Left lobe of liver (tissue), 2 donors: ENCODE data around the gene RRAGC. TPM values are rescaled to one million over a fixed set of nuclear protein-coding genes. Genes with fewer than 3 reads are reported as not detected.
"Not testable (repeated sequence)": the region's sequence is repeated elsewhere in the genome, so short reads cannot be mapped to it uniquely, and the experiment has no call there.

Source experiments
- ATAC-seq: fragments of 200-7000 bp; cut with Tn5 transposase; one replicate; pipeline ENCODE4 v1.9.1; 2020; ENCODE audit warnings: mild to moderate bottlenecking, moderate library complexity
- DNase-seq: peaks from one replicate; pipeline ENCODE4 v3.0.0-alpha.2; 2020; ENCODE audit warnings: low spot score
- total RNA-seq: library from RNA; stranded (reverse); gene quantifications from one replicate; pipeline ENCODE4 v1.2.1, GENCODE V29; 2021
- donor health status: DM: no; HTN: no; CAD: no; lungs with moderate emphysema.
- donor health status: DM: no; HTN: yes; CAD: no.

The RRAGC gene
- total RNA-seq, 1 donor from 2014 or later, result 6.9 TPM

DNA sequence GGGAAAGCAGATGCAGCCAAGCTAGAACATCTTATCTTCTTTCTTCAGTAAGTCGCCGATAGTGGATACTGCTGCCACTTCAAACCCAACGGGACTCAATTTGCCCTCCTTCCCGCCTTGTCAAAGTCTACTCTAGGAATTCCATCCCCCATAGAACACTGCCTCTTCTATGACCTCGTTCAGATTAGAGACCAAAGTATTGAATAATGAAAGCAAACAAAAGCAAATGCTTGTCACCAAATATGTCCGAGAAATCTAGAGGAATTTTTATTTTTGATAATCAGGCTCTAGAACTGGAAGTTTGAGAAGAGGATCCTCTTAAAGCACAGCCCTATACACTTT, 853 bp upstream of the RRAGC start:
- DNase-seq (no peak), ATAC-seq (no peak)

DNA sequence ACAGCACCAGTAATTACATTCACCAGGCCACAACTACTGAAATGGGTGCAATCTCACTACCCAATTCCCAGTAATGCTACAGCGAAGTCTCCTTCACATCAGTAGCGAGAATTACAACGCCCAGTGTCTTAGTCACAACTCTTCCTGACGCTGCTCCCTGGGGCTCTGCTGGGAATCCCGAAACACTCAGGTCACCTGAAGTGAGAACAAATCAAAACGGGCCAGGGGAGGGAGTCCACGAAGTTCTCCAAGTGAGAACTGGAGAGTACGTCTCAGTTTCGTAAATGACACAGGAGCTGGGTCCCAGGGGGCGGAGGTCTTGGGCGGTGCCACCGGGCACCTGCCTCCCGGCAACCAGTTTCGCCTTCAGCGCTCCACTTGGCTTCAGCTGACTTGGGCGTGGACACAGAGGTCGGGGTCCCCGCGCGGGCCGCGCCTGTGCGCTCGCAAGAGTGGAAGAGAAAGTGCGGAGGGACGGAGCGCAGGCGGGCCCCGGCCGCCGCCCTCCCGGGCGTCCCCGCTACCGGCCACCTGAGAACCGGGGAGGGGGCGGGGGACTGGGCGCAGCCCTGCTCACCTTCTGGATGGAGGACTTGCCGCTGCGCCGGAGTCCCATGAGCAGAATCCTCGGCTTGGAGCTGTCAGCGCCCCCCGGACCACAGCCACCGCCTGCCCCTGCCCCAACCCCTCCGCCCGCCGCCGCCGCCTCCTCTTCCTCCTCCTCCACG, 575 bp downstream of the RRAGC start:
- DNase-seq (peak; percentile 81), ATAC-seq (peak; percentile 69)

DNA sequence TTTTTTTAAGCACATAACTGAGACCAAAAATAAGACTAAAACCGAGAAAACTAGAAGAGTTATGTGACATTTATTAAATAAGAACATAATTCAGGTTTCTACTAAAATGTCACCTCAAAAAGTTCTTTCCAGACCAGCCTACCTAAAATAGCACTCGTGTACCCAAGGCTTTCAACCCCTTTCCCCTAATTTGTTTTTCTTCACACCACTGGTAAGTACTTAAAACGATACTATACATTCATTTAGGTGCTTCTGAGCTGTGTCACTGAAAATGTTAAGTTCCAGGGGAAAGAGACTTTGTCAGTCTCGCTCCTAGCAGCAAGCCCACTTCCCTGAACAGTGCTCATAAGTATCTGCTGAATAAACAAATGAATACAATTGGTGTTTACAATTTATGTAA, 6.8 kb downstream of the RRAGC start:
- no peak for ATAC-seq

DNA sequence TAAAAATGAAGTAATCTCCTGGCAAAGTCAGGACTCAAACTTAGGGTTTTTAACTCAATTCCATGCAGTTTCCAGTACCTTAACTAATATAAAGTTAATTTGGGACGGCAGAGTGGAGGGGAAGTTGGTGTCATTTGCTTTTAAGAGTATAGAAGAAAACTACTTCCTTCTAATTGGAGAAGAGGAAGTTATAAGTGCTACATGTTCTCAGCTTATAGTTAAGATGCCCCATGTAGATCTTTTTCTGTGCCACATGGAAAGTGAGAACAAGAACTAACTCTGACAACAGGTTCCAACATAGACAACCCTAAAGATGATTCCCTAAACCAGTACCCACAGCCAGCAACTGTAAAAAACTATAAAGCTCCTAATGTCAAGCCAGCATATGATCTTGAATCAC, 11.5 kb downstream of the RRAGC start:
- no peak for ATAC-seq
- DNase-seq, result no peak

More for the DNA sequence above, 6.8 kb downstream of the RRAGC start:
- no peak for DNase-seq

DNA sequence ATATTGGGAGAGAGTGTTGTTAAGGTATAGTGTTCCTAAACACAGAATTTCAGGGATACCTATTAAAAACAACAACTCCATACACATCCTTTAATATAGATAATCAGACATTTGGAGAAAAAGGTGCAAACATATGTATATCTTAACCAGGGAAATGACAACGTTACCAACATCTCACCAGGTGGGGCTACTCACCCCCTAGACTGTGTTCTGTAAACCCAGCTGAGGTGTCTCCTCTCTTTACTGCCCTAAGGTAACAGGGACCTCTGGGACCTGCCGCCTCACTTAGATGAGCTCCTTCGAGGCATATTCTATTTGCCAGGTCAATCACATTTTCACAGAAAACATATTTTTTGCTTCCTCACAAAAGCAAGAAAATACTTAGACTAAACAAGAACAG, 13.4 kb downstream of the RRAGC start:
- DNase-seq, result no peak
- ATAC-seq, result no peak

DNA sequence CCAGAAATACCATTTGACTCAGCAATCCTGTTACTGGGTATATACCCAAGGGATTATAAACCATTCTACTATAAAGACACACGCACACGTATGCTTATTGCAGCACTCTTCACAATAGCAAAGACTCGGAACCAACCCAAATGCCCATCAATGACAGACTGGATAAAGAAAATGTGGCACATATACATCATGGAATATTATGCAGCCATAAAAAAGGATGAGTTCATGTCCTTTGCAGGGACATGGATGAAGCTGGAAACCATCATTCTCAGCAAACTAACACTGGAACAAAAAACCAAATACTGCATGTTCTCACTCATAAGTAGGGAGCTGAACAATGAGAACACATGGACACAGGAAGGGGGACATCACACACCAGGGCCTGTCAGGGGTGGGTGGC, 14.5 kb downstream of the RRAGC start:
- ATAC-seq, DNase-seq: not testable (repeated sequence)

DNA sequence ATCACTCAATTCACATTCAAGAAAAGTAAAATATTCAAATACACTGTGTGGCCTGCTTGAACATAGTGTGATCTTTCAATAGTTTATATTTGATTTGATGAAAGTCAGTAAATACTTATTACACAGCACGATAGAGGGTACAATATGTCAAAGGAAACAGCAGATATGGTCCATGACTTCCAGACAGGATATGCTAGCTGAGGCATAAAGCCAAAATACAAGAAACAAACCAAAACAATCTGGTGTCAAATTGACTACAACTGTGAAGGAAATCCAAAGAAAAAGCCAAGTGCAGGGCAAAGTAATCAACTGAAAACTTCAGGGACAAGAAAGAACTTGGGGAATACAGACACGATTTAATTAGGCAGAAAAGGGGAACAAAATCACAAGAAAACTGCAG, 19.3 kb downstream of the RRAGC start:
- DNase-seq, result no peak
- no peak for ATAC-seq

DNA sequence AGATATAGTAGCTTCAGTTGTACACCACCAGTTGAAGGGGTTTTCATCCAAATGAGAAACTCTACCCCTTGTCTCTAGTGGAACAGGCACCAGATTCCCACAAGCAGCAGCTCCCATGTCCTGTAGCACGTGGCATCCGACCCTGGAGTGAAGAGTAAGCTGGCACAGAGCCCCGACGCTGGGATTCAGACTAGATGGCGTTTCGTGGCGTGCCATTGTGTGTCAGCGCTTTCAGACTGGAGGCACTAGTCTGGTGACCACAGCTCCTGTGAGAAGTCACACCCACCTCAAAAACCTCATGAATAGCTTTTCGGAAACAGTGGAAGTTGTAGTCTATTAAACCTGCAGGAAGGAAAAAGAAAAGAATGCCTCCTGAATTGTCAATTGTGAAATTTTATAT, 20.2 kb downstream of the RRAGC start:
- no peak for DNase-seq

DNA sequence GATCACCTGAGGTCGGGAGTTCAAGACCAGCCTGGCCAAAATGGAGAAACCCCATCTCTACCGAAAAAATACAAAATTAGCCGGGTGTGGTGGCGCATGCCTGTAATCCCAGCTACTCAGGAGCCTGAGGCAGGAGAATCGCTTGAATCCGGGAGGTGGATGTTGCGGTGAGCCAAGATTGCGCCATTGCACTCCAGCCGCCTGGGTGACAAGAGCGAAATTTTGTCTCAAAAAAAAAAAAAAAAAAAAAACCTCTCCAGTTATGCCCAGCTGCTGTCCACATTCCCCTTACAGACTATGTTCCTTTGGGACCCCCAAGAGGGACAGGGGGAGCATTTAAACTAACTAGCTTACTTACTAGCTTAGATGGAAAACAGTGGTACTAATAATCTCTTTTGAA, 23.3 kb downstream of the RRAGC start:
- not testable (repeated sequence) for ATAC-seq, DNase-seq

More for the DNA sequence above, 20.2 kb downstream of the RRAGC start:
- ATAC-seq, result no peak

DNA sequence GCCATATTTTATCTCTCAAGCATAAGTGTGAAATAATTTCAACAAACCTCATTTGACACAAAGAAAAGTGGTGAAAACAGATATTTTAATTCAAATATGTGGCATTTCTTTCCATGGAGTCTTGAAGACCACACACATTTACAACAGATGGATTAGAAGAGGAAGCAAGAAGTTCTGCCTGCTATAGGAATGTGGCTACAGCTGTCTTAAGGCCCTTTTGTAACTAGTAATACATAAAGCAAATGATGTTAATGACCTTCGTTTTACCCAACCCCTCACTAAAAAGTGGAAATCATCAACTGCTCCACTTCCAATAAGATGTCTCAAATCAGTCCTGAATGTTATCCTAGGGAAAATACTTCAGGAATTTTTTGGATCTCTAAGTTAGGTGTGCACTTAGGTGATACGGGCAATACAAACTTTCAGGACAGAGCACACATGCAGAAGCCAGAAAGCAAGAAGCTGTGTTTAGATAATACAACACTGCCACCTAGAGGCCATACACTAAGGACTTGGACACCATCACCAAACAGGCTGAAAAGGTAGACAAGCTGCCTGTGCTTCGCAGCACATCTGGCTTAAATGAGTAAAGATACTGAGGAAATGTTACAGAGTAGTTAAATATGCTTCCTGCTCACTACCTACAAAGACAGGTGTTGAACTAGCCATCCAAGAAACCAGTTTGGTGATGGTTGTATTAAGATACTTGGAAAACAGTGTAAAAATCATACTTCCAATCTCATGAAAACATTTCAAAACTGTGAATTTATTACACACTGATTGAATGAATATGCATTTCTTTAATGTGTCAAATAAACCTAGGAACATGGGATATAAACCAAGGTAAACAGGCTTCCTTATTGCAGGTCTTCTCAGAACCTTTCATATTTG, 24.4 kb downstream of the RRAGC start:
- ATAC-seq (peak; percentile 98), DNase-seq (no peak)

DNA sequence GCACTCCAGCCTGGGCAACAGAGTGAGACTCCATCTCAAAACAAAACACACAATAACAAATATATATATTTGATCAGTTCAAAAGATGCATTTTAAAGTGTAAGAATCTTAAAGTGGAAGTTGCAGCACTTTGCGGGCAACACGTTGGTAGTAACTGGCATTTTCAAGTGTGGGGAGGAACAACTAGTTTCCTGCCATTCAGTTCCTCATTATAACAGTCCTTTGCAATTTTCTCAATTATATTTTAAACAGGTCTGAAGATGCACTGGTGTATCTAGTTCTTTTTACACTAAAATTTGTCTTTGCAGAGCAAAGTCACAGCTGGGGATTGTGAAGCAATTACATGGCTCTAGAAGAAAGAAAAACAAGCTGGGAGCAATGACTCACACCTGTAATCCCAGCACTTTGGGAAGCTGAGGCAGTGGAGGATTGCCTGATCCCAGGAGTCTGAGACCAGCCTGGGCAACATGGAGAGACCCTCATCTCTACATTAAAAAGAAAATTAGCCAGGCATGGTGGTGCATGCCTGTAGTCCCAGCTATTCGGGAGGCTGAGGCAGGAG, 25.3 kb downstream of the RRAGC start:
- ATAC-seq (no peak), DNase-seq (no peak)

DNA sequence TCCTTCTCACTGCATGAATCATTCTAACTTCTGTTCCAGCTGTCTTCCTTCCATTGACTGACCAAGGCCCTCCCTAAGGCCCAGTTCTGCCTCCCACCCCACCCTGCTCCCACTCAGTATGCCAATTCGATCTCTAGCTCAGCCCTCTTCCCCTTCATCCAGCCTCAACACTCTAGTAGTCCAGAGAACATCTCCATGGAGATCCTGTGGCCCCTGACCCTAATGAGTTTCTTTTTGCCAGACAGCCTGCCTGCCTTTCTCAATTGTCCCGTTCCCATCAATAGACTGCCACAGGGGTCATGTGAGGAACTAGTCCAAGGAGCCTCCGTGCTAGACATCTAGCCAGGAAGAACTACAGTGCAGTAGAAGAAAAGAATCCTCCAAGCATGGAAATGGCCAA, 26.4 kb downstream of the RRAGC start:
- no peak for ATAC-seq

DNA sequence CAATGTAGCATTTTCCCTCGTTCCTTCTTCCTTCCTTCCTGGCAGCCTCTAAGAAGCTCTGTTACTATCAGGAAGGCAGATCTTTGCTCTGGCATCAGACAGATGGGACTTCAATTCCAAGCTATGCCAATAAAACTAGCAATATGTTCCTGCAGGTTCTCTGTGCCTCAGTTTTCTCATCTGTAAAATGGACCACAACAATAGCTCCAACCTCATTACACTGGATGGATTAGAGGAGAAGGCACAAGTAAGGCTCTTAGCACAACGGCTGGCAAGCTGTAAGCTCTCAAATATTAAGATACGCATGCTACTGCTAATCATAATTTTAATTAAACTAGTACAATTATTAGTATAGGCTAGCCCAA, 27.2 kb downstream of the RRAGC start:
- no peak for ATAC-seq
- DNase-seq, result no peak

More for the DNA sequence above, 26.4 kb downstream of the RRAGC start:
- no peak for DNase-seq

DNA sequence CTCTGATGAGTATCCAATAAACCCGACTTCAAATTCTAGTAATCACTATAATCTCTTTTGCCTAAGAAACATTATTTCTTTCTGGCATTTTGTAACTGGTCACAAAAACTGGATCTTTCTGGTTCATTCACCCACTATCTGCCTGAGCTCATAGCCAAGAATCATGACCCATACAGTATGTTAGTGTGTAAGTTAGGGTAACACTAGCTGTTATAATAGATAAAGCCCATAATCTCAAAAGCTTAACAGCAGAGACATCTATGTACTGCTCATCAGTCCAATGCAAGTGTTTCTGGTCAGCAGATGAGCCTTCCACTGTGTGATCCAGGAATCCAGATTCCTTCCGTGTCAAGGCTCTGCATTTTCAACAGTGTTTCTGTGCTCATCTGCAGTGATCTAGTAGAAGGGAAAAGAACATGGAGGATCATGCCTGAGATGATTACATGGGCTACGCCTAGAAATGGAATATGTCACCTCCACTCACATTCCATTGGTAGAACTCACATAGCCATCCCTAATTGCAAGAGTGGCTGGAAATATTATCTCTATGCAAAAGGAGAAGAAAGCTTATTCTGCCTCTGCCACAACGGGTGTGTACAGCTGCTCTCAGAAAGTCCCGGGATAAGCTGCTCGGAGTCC, 27.7 kb downstream of the RRAGC start:
- DNase-seq (no peak), ATAC-seq (no peak)

DNA sequence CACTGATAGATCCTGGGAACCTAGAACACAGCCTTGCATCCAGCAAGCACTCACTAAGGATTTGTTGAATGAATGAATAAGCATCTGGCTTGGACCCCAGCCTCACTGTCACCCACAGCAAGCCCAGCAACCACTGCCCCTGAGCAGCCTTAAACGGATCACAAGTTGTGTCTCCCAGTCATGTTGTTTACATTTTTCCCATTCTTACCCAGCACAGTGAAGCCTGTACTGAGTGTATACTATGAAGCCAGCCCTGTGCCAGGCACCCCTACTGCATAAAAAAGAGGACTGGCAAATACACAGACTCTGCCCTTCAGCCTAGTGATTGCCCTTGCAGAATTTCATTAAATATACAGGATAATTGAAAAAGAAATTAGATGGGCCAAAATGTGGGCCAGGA, 30.2 kb downstream of the RRAGC start:
- DNase-seq, result no peak
- no peak for ATAC-seq

DNA sequence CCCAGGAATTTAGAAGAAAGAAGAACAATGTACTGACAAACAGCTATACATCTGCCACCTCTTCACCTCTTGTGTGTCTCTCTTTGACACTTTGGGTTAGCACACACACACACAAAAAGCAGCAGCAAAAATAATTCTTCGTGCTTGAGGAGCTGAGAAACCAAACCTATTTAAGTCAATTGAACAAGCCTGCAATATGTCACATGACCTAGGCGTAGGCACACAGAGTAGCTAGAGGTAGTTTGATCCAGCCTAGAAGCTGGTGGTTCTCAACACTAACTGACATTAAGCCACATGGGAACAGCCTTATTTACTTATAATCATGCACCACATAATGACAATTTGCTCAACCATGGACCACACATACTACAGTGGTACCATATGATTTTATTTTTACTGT, 32.3 kb downstream of the RRAGC start:
- DNase-seq (no peak), ATAC-seq (no peak)

DNA sequence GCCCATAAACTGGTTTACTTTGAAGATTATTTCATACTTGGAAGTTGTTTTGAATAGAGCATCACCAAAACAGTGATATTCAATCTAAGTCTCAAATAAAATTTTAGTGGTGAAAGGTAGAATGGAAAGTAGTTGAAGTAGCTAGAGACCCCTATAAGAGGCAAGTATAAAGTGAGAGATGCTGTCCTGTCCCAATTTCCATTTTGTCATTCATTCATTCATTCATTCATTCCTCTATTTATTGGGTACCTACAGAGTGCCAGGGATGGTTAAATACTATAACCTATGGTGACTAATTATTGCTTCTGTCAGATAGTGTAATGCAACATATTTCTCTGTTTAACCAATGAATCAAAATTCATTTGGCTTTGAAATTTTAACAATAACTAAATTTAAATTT, 32.7 kb downstream of the RRAGC start:
- no peak for ATAC-seq
- DNase-seq, result no peak

DNA sequence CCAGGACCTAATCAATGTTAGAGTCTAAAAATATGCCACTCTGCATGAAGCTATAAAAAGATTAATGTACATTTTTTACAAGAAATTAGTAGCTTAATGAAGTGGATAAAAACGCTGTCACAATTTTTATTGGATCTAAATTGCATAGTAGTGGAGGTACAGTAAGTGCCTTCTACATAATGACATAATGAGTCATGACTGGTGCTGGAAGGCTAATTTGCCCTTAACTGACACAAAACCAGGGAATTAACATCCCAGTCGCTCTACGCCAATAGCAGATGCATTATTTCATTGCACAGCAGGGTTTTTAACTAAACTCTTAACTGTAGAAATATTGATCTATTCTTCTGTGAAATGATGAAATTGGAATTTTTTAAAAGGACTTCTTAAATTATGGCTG, 33.3 kb downstream of the RRAGC start:
- ATAC-seq, result no peak
- no peak for DNase-seq

DNA sequence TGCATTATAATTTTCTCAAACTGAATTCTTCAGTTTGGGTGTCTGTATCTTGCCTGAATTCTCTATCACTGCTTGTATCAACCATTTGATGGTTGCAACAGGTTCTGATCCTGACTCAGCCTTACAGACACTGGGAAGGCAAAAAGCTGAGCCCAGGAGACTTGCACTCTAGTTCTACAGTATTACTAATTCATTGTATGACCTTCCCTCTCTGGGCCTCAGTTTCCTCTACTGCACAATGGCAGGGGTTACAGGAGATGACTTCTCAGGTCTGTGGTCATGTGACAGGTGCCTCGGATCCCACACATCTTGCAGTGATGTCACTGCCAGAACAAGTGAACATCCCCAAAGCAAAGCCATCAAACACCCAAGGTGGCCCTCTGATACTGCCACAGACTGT, 38.7 kb downstream of the RRAGC start:
- no peak for ATAC-seq
- no peak for DNase-seq

DNA sequence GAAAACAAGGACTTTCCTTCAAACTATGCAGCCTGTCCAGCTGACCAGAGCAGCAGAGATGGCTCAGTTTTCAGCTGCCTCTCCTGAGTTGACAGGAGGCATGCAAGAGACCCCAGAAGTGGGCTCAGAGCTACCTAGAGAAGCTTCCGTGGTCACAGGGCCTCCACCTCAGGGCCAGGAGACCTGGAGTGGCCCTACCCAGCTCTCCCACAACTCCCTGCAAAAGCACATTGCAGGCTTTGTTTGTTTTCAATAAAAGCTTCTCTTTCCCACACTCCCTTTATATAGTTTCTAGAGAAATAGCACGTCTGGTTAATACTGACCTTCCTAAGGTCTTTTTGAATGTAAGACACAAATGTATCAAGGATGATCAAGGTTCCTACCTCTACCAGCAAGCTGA, 40.1 kb downstream of the RRAGC start:
- DNase-seq (no peak), ATAC-seq (no peak)

DNA sequence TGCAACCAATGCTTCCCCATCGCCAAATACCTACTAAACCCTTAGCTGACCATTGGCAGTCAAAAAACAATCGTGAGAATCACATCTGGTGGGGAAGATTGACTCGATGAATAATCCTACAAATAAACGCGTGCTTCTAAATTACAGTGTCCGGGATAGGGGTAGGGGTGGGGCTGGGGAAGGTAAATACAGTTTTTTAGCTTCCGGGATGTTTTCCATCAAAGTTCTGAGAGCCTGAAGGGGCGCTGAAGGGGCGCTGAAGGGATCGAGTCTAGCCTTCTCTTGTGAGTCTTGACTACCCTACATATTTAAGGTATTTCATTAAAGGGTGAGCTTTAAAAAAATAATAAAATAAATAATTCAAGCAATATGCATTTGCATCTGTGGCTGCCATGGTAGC, 40.5 kb downstream of the RRAGC start:
- no peak for ATAC-seq

More for the DNA sequence above, 40.5 kb downstream of the RRAGC start:
- DNase-seq, result no peak
